ENCODE results near the gene OR56A3. TPM values are rescaled to one million over a fixed set of nuclear protein-coding genes. Genes with fewer than 3 reads are reported as not detected.

Gene OR56A3
- total and polyA plus RNA-seq, 2 of the 4 experiments (the other 2 are of a cell fraction) = not detected

DNA sequence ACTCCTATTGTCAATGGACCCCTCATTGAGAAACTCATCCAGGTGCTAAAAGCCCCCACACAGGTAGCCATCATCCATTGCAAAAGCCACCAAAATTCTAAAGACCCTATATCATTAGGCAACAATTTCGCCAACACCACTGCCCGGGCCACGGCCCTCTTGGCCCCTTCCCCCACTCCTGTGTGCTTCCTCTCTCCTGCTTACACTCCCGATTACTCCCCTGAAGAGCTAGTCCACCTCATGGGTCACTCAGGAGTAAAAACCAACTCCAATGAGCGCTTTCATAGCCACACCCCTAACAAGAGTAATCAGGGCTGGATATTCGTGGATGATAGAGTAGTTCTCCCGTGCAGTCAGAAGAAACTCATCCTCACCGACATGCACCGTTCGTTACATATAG is 8.9 kb upstream of the OR56A3 start:
- H3K9me3 ChIP-seq (ENCODE audit: control insufficient read depth, insufficient read depth, low read length) = peaks cover 50% of the 10 kb centered on the region
- no peak overlapping the region for H2BK20ac ChIP-seq (ENCODE audit: low read depth, low read length)
- no peak overlapping the region for H2AK9ac ChIP-seq (replicated peaks; ENCODE audit: low read depth, low read length, poor library complexity)
- intact Hi-C loops (cut with micrococcal nuclease) = no loop called here
- no peak overlapping the region for H4K5ac ChIP-seq (ENCODE audit: low read depth, low read length)
- ATAC-seq (ENCODE audit: low read depth) (no peak), DNase-seq (no peak)
- H3K18ac ChIP-seq (ENCODE audit: low read depth, low read length) = no peak overlapping the region
- no peak overlapping the region for H4K91ac ChIP-seq (ENCODE audit: insufficient read depth, low read depth, low read length)
- H2BK120ac ChIP-seq (ENCODE audit: low read depth, low read length) = no peak overlapping the region
- H2AK5ac ChIP-seq (ENCODE audit: low read depth, low read length) = no peak overlapping the region
- no peak overlapping the region for H3K14ac ChIP-seq (replicated peaks; ENCODE audit: low read depth, low read length)
- H3K27ac ChIP-seq (ENCODE audit: insufficient read depth, low read length) = no peak overlapping the region
- H4K8ac ChIP-seq (ENCODE audit: low read depth in 2 of 2, low read length in 2 of 2) = no peak overlapping the region
- H3K4ac ChIP-seq (ENCODE audit: low read depth, low read length) = no peak overlapping the region
- no peak overlapping the region for H2AFZ ChIP-seq (replicated peaks; ENCODE audit: low read length, poor library complexity)
- ChIA-PET POLR2A (ENCODE audit: unreplicated experiment) (no interaction called here), CTCF (interaction anchor here (0.7 kb wide), 1 partner anchor 299 kb away, joined by 3 read pairs; no protein-coding TSS in a partner anchor)
- in situ Hi-C loops (cut with MboI; ENCODE audit: low sequenced_read_pairs) = no loop called here
- H3K9me1 ChIP-seq (ENCODE audit: insufficient read depth, low read length) = no peaks in the 10 kb centered on the region
- H2BK5ac ChIP-seq (ENCODE audit: low read depth, low read length, poor library complexity, severe bottlenecking) = no peak overlapping the region
- no peak overlapping the region for H3K9ac ChIP-seq (ENCODE audit: low read depth, low read length)
- no peaks in the 10 kb centered on the region for H3K27me3 ChIP-seq (ENCODE audit: control insufficient read depth, insufficient read depth, low read length)
- no peaks in the 10 kb centered on the region for H3K79me1 ChIP-seq (ENCODE audit: low read depth in 1 of 2, low read length in 2 of 2)
- no peak overlapping the region for H2BK15ac ChIP-seq (ENCODE audit: low read depth, low read length)
- no CpG with 5 or more reads among the region's 10 CpGs for WGBS, 2 experiments (ENCODE audit: extremely low coverage in 2 of 2, insufficient read length in 1 of 2)
- H3K56ac ChIP-seq (ENCODE audit: extremely low read depth, insufficient read depth, low read length) = no peak overlapping the region
- H3K36me3 ChIP-seq (ENCODE audit: control insufficient read depth, insufficient read depth, low read length) = no peaks in the 10 kb centered on the region
- no peak overlapping the region for H3K4me3 ChIP-seq (ENCODE audit: insufficient read depth, low read depth, low read length)
- H3K23ac ChIP-seq (ENCODE audit: low read depth, low read length) = no peak overlapping the region
- no peaks in the 10 kb centered on the region for H3K4me1 ChIP-seq (ENCODE audit: control insufficient read depth, insufficient read depth, low read length)
- no TSS peak for BruUV-seq (replicated peaks)
- dilution Hi-C loops (cut with HindIII; ENCODE audit: low sequenced_read_pairs, unreplicated experiment) = no loop called here
- TF ChIP-seq MAFK (IDR thresholded peaks at IDR 0.05; ENCODE audit: low read depth, low read length) (no peak), RFX5 (IDR thresholded peaks at IDR 0.05; ENCODE audit: low read depth, low read length) (no peak), USF2 (IDR thresholded peaks at IDR 0.05; ENCODE audit: low read depth, low read length) (no peak), RAD21 (IDR thresholded peaks at IDR 0.05; ENCODE audit: low read length) (no peak), MAZ (IDR thresholded peaks at IDR 0.05; ENCODE audit: borderline replicate concordance, low read depth, low read length) (no peak), BHLHE40 (IDR thresholded peaks at IDR 0.05; ENCODE audit: low read depth, low read length) (no peak), MXI1 (IDR thresholded peaks at IDR 0.05; ENCODE audit: borderline replicate concordance, low read depth, low read length) (no peak), POLR2A (IDR thresholded peaks at IDR 0.05; ENCODE audit: low read depth, low read length) (no peak), CEBPB (IDR thresholded peaks at IDR 0.05; ENCODE audit: low read depth, low read length) (no peak), SMC3 (IDR thresholded peaks at IDR 0.05; ENCODE audit: low read depth, low read length) (no peak), RCOR1 (IDR thresholded peaks at IDR 0.05; ENCODE audit: insufficient replicate concordance, low read length) (no peak), NFE2L2 (IDR thresholded peaks at IDR 0.05; ENCODE audit: low read depth, low read length) (no peak), CHD1 (IDR thresholded peaks at IDR 0.05; ENCODE audit: low read depth, low read length) (no peak), FOS (IDR thresholded peaks at IDR 0.05; ENCODE audit: low read depth, low read length) (no peak)
- TF ChIP-seq, protein P1, sequence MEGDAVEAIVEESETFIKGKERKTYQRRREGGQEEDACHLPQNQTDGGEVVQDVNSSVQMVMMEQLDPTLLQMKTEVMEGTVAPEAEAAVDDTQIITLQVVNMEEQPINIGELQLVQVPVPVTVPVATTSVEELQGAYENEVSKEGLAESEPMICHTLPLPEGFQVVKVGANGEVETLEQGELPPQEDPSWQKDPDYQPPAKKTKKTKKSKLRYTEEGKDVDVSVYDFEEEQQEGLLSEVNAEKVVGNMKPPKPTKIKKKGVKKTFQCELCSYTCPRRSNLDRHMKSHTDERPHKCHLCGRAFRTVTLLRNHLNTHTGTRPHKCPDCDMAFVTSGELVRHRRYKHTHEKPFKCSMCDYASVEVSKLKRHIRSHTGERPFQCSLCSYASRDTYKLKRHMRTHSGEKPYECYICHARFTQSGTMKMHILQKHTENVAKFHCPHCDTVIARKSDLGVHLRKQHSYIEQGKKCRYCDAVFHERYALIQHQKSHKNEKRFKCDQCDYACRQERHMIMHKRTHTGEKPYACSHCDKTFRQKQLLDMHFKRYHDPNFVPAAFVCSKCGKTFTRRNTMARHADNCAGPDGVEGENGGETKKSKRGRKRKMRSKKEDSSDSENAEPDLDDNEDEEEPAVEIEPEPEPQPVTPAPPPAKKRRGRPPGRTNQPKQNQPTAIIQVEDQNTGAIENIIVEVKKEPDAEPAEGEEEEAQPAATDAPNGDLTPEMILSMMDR (conservative IDR thresholded peaks at IDR 0.05; ENCODE audit: low read depth, low read length) = no peak
- TF ChIP-seq, protein P2, sequence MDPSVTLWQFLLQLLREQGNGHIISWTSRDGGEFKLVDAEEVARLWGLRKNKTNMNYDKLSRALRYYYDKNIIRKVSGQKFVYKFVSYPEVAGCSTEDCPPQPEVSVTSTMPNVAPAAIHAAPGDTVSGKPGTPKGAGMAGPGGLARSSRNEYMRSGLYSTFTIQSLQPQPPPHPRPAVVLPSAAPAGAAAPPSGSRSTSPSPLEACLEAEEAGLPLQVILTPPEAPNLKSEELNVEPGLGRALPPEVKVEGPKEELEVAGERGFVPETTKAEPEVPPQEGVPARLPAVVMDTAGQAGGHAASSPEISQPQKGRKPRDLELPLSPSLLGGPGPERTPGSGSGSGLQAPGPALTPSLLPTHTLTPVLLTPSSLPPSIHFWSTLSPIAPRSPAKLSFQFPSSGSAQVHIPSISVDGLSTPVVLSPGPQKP (IDR thresholded peaks at IDR 0.05; ENCODE audit: borderline replicate concordance, low read depth, low read length) = no peak
- no peaks in the 10 kb centered on the region for H4K20me1 ChIP-seq (ENCODE audit: insufficient read depth, low read length)
- no peak overlapping the region for H3K4me2 ChIP-seq (ENCODE audit: low read depth, low read length)
